GM23248 (cell line): ENCODE measurements around the gene SIRPG.

ENCODE experiments used
- EZH2 ChIP-seq: fragments of 200-600 bp; sonication (generic); IDR thresholded peaks from 2 replicates; pipeline ENCODE4 v1.6.1; 2018; ENCODE audit warnings: antibody characterized with exemption, mild to moderate bottlenecking; ENCODE audit not compliant: insufficient read depth, poor library complexity, severe bottlenecking
- EZH2phosphoT487 ChIP-seq: fragments of 200-600 bp; sonication (generic); IDR thresholded peaks from 2 replicates; pipeline ENCODE4 v1.6.1; 2018; ENCODE audit warnings: antibody characterized with exemption, moderate library complexity, mild to moderate bottlenecking, low read depth; ENCODE audit not compliant: insufficient read depth

DNA sequence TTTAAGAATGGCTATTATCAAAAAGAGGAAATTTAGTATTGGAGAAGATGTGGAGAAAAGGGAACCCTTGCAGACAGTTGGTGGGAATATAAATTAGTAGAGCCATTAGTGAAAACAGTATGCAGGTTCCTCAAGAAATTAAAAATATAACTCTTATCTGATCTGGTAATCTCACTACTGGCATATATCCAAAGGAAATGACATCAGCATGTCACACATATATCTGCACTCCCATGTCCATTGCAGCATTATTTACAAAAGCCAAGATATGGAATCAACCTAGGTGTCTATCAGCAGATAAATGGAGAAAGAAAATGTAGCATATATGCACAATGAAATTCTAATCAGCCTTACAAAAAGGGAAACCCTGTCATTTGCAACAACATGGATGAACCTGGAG lies 2.6 kb downstream of the SIRPG start:
- TF ChIP-seq EZH2 (no peak), EZH2phosphoT487 (no peak)
